NCI-H748 treated with DMSO at 0.1 percent for 48 hours (cell line): ENCODE data around the gene IL7R.
A peak's percentile ranks its signal among the peaks of the same experiment; 100 is the strongest.

ENCODE experiments used
- DNase-seq: peaks from one replicate; lab custom pipeline; 2025; lab: John Stamatoyannopoulos, UW

The IL7R gene

DNA sequence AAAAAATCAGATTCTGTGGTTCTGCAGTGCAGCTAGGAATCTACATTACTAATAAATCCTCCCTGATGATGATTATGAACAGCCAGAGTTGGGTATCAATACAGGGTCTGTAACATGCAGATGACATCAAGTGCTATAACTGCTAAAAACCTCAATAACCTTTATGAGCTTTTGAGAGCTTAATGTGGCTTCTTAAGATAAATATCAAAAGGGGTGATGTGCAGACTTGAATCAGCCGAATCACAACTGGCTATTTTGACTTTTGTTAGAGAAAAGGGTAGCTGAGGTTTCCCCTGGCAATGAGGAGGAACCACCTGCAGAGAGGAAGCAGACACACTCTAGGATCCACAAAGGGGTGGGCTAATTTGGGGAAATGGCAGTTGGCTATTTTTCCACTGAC is 51.5 kb downstream of the IL7R start:
- DNase-seq = no peak

DNA sequence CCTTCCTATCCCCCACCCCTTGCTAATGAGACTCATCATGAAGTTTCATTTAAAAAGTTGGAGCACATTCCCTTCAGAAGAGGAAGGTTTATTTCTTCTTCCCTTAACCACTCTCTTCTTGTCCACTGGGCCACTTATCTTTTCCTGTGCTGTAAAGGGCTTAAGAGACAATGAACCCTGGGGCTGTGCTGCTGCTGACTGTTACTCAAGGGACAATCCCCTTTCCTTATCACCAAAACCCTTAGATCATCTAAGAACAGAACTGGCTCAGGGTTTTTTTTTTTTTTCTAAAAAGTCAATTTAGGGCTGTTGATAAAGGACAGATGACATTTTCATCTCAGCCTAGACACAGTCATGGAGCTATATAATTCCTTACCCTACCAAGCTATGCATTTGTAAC is 52.1 kb downstream of the IL7R start:
- DNase-seq = no peak

GRCh38 chr5:35919191-35919590 is 62.5 kb downstream of the IL7R start:
- no peak for DNase-seq

DNA sequence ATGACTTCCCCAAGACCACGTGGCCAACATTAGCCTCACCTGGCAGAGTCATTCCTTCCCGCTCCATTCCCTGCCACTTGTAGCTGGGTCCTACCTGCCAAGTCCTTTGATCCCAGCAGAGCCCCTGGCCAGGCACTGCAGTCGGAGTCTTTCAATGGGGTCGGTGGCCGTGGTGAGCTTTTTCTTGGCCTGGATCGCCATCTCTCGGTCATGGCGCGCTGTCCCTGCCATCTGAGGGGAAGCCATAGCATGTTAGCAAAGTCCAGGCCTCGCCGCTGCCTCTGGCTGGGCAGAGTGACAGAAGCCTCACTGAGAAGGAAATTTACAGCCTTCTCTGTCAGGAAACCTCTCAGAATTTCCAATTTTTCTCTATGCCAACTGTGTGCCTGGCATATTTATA is 64.2 kb downstream of the IL7R start:
- DNase-seq = peak; percentile 35

- no peak for DNase-seq
Observed at GRCh38 chr5:35921930-35922329, 65.2 kb downstream of the IL7R start.

DNA sequence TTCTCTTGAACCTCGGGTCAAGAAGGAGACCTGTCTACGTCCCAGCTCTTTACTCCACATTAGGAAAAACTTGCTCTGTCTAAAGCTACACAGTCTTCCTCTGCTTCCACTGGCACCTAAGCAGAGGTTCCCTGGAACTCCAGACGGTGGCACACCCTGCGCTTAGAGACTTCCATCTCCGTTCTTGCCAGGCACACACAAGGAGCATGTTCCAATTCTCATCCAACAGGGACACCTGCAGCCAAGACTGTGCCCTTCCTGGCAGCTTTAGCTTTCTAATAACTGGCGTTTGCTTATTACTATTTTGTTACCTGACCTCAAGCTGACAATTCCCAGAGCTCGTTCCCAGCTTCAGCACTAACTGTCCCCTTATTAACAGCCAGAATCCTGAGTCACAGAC is 65.8 kb downstream of the IL7R start:
- DNase-seq = no peak

- no peak for DNase-seq
Observed at GRCh38 chr5:35924122-35924949, 67.6 kb downstream of the IL7R start.

GRCh38 chr5:35924950-35925722 is 68.4 kb downstream of the IL7R start:
- peak; percentile 76 for DNase-seq

DNA sequence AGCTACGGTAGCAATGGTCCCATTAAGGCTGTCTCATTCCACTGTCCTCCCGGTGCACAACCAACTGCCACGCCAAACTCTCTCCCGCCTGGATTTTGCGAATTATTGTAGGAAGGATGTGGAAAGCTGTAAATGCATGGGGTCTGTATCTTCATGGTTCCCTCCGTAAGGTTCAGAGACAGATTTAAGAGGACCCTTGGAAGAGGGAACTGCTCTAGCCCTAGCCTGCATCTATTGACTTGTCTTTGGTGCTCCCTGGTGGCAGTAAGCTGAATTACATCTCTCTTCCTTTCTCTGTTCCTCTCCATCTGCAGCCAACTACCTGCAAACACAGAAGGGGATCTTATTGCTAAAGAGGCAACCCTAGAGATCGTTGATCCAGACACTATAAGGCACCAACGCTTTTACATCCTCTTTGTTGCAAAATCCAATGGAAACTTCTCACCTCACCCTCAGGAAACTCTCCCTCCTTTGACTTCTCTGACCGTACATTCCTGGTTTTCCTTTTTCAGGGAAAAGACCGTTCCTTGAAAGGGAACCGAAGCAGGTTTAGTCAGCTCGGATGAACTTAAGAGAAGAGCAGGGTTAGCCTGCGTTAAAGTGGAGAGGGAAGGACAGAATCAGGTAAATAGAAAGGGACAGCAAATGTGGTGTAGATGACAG is 69.8 kb downstream of the IL7R start:
- DNase-seq = peak; percentile 82
